SK-N-SH (cell line): ENCODE data around the gene HOXA10.

Experiments
- RFX5 ChIP-seq: IDR thresholded peaks from 2 replicates; pipeline ENCODE4 v1.6.1; 2012; ENCODE audit warnings: mild to moderate bottlenecking, improper control_type of control experiment, low read length
- TF ChIP-seq, protein P1 (sequence below): fragments of 200-600 bp; sonication (generic); IDR thresholded peaks from 2 replicates; pipeline ENCODE4 v1.6.1; 2017; ENCODE audit warnings: antibody characterized with exemption, mild to moderate bottlenecking, moderate library complexity
- TF ChIP-seq, protein P2 (sequence below): fragments of 150-350 bp; IDR thresholded peaks from 2 replicates; pipeline ENCODE4 v1.6.1; 2017; ENCODE audit warnings: antibody characterized with exemption, low read length, low read depth, borderline replicate concordance

DNA sequence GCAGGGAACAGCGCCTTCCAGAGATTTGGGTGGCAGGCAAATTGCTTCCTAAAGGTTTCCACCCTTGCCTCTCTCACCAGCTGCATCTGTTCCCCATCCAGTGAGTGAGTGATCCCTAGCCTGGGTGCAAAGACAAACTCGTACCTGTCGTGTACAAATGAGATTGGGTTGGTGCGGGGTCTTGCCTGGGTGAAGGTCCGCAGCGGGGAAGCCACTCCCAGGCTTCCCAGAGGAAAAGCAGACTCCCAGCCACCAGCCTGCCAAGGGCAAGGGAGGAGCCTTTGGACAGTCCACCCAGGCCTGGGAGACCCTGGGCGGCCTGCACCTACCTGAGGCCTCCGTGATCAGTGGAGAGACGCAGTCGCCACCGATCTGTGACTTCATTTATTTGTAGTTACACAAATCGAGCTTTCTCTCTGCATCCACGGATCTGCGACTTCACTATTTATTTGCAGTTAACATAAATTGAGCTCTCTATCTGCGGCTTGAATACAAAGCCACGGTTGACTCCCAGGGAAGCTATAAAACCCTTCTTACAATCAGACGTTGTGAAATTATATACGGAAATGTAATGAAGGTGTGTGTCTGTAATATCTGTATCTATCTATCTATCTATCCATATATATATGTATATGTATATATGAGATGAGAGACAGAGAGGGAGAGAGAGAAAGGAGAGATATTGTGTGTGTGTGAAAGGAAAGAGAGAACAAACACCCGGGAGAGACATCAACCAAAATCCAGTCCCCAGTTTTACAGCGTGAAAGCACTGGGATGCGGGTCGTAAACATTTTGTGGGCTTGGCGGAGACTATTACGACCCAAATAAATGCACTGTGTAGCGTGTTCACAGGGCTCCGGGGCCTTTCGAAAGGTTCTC lies 14.6 kb downstream of the HOXA10 start:
- no peak for TF ChIP-seq RFX5
- TF ChIP-seq, protein P1, sequence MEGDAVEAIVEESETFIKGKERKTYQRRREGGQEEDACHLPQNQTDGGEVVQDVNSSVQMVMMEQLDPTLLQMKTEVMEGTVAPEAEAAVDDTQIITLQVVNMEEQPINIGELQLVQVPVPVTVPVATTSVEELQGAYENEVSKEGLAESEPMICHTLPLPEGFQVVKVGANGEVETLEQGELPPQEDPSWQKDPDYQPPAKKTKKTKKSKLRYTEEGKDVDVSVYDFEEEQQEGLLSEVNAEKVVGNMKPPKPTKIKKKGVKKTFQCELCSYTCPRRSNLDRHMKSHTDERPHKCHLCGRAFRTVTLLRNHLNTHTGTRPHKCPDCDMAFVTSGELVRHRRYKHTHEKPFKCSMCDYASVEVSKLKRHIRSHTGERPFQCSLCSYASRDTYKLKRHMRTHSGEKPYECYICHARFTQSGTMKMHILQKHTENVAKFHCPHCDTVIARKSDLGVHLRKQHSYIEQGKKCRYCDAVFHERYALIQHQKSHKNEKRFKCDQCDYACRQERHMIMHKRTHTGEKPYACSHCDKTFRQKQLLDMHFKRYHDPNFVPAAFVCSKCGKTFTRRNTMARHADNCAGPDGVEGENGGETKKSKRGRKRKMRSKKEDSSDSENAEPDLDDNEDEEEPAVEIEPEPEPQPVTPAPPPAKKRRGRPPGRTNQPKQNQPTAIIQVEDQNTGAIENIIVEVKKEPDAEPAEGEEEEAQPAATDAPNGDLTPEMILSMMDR = no peak
- TF ChIP-seq, protein P2, sequence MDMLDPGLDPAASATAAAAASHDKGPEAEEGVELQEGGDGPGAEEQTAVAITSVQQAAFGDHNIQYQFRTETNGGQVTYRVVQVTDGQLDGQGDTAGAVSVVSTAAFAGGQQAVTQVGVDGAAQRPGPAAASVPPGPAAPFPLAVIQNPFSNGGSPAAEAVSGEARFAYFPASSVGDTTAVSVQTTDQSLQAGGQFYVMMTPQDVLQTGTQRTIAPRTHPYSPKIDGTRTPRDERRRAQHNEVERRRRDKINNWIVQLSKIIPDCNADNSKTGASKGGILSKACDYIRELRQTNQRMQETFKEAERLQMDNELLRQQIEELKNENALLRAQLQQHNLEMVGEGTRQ = no peak
